Body of pancreas (tissue), 4 donors: ENCODE data around the gene TNFRSF8. TPM values are rescaled to one million over a fixed set of nuclear protein-coding genes. Genes with fewer than 3 reads are reported as not detected.

ENCODE experiments used
- ATAC-seq: fragments of 150-250 bp; one replicate; pipeline ENCODE4 v1.9.1; 2016
- DNase-seq, 4 donors: peaks; one replicate each; pipeline ENCODE4 v3.0.0-alpha.2; 2019
- H3K27ac ChIP-seq, 4 donors: fragments of 200-600 bp; sonication (generic); 1 replicate in 3 of 4; 2 replicates in 1 of 4; pipeline versions ENCODE4 v1.5.1 to v1.6.1; 2016 to 2019; ENCODE audit warnings: mild to moderate bottlenecking in 1 of 4, mixed read lengths in 1 of 4, moderate library complexity in 1 of 4
- H3K27me3 ChIP-seq, 2 donors: fragments of 200-600 bp; sonication (generic); one replicate each; pipeline ENCODE4 v1.6.0; 2016; ENCODE audit warnings: mild to moderate bottlenecking in 1 of 2
- H3K36me3 ChIP-seq, 2 donors: fragments of 200-600 bp; sonication (generic); replicated peaks in 1 of 2; 2 replicates each; pipeline ENCODE4 v1.5.1; 2016; ENCODE audit warnings: low read depth in 2 of 2; ENCODE audit not compliant: insufficient read depth in 1 of 2
- H3K4me1 ChIP-seq: fragments of 200-600 bp; sonication (generic); one replicate; pipeline ENCODE4 v1.6.0; 2016
- H3K4me3 ChIP-seq, 2 donors: fragments of 200-600 bp; sonication (generic); 1 replicate in 1 of 2; 2 replicates in 1 of 2; pipeline ENCODE4 v1.5.1; 2016 to 2019
- H3K9me3 ChIP-seq, 3 donors: fragments of 200-600 bp; sonication (generic); 1 replicate in 2 of 3; 2 replicates in 1 of 3; pipeline ENCODE4 v1.5.1; 2016
- POLR2A ChIP-seq, 3 donors: fragments of 450-650 bp; IDR thresholded peaks; one replicate each; pipeline ENCODE4 v1.6.1; 2016; ENCODE audit warnings: antibody characterized with exemption in 3 of 3, mild to moderate bottlenecking in 2 of 3
- WGBS, 2 donors: methylation state at CpG; one replicate each; pipeline ENCODE4 v1.1.5; 2017; 5-methylcytosine and 5-hydroxymethylcytosine counted together
- intact Hi-C: fragments of 100-400 bp; cut with DNase I; formaldehyde crosslinking; loops from one replicate; pipeline ENCODE4 v1.15.1; 2023
- total RNA-seq, 2 donors: library from RNA; depleted of rRNA; stranded (reverse); fragments of >200 nt; gene quantifications; one replicate each; pipeline ENCODE4 v1.1.0, GENCODE V29; 2016
- TF ChIP-seq, protein P1 (sequence below), 7 experiments: fragments of 450-650 bp in 4 of 7; fragments of 200-600 bp in 3 of 7; sonication (generic) in 3 of 7; IDR thresholded peaks; one replicate each; pipeline ENCODE4 v1.5.1; 2016 to 2019; ENCODE audit warnings: antibody characterized with exemption in 7 of 7

Gene TNFRSF8
- total RNA-seq, 2 donors from 2014 or later: not detected

DNA sequence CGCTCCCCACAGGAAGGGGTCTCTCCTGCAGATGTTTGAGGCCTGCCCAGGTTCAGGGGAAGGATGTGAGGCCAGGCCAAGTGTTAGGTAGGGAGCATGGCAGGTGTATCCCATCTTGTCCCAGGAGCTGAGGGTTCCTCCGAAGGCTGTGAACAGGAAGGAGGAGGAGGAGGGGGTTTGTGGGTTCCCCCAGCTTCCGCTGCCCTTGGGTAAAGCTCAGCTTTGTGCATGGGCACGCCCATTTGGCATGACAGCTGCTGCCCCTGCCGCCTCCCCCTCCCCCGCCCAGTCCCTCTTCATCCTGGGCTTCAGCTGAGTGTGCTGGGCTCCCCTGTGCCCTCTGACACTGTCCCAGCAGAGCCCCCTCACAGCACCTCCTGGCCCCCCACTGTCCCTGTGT, 25.5 kb downstream of the TNFRSF8 start:
- H3K27me3 ChIP-seq: no peaks in the 10 kb centered on the region
- H3K27ac ChIP-seq: no peak overlapping the region
- no peak for ATAC-seq
- no peak overlapping the region for H3K4me3 ChIP-seq
- H3K36me3 ChIP-seq: no peaks in the 10 kb centered on the region
- no peak for TF ChIP-seq POLR2A (IDR thresholded peaks at IDR 0.05)
- TF ChIP-seq, protein P1, sequence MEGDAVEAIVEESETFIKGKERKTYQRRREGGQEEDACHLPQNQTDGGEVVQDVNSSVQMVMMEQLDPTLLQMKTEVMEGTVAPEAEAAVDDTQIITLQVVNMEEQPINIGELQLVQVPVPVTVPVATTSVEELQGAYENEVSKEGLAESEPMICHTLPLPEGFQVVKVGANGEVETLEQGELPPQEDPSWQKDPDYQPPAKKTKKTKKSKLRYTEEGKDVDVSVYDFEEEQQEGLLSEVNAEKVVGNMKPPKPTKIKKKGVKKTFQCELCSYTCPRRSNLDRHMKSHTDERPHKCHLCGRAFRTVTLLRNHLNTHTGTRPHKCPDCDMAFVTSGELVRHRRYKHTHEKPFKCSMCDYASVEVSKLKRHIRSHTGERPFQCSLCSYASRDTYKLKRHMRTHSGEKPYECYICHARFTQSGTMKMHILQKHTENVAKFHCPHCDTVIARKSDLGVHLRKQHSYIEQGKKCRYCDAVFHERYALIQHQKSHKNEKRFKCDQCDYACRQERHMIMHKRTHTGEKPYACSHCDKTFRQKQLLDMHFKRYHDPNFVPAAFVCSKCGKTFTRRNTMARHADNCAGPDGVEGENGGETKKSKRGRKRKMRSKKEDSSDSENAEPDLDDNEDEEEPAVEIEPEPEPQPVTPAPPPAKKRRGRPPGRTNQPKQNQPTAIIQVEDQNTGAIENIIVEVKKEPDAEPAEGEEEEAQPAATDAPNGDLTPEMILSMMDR (IDR thresholded peaks at IDR 0.05): no peak
- H3K4me1 ChIP-seq: no peaks in the 10 kb centered on the region
- no peaks in the 10 kb centered on the region for H3K9me3 ChIP-seq
- intact Hi-C loops: no loop called here
- DNase-seq: no peak
- WGBS, 2 donors: 45 to 73% methylated on average over 3 to 5 of the region's 6 CpGs

DNA sequence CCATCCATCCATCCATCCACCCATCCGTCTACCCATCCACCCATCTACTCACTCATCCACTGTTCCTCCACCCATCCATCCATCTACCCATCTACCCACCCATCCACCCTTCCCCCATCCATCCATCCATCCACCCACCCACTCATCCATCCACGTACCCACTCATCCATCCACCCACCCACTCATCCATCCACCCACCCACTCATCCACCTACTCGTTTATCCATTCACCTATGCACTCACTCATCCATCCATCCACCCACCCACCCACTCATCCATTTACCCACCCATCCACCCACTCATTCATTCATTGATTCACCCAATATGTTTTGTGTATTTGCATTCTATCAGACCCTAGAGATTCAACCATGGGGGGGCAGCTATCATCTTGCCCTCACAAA, 27.2 kb downstream of the TNFRSF8 start:
- H3K27me3 ChIP-seq: no peaks in the 10 kb centered on the region
- no peak overlapping the region for H3K4me3 ChIP-seq
- H3K4me1 ChIP-seq: no peaks in the 10 kb centered on the region
- TF ChIP-seq POLR2A (IDR thresholded peaks at IDR 0.05): no peak
- TF ChIP-seq, protein P1 (IDR thresholded peaks at IDR 0.05): no peak
- no peak overlapping the region for H3K27ac ChIP-seq
- intact Hi-C loops: no loop called here
- 75 to 77% methylated on average over 3 of the region's 3 CpGs for WGBS, 2 donors
- ATAC-seq: no peak
- no peak for DNase-seq
- no peaks in the 10 kb centered on the region for H3K36me3 ChIP-seq
- no peaks in the 10 kb centered on the region for H3K9me3 ChIP-seq

DNA sequence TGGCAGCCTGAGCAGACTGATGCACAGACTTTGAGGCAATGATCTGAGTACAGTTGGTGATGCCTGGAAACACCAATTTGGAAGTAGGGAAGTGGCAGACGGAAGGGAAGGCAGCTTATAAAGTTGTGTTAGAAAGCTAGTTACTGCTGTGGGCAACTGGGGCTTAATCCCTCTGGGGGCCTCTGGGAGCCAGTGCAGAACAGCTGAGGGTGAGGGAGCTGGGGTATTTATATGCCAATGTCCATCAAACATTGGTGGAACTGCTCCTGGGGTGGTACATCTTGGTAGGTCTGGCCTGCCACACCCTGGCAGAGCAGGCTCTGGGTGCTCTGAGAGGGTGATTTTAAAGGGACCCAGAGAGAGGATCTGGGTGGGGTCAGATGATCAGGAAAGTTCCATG, 28.1 kb downstream of the TNFRSF8 start:
- Histone ChIP-seq H3K27me3 (no peaks in the 10 kb centered on the region), H3K27ac (no peak overlapping the region), H3K36me3 (no peaks in the 10 kb centered on the region), H3K4me3 (no peak overlapping the region), H3K9me3 (no peaks in the 10 kb centered on the region), H3K4me1 (no peaks in the 10 kb centered on the region)
- WGBS, 2 donors: 72 to 79% methylated on average over 1 of the region's 1 CpG
- no peak for ATAC-seq
- no peak for TF ChIP-seq POLR2A (IDR thresholded peaks at IDR 0.05)
- TF ChIP-seq, protein P1 (IDR thresholded peaks at IDR 0.05): no peak
- no peak for DNase-seq
- intact Hi-C loops: no loop called here

DNA sequence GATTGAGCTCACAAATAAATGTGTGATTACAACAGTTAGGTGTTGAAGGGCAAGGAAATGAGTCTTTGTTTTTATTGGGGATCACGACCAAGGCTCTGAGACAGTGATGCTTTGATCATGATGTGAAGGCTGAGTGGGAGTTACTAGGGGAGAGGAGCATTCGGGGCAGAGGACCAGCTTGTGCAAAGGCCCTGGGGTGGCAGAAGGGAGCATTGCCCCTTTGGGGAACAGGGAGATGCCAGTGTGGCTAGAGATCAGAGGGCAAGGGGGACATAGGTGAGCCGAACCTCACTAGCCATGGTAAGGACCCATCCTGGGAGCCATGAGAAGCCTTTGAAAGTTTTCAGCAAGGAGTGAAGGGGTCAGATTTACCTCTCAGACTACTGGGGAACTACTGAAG, 31.1 kb downstream of the TNFRSF8 start:
- intact Hi-C loops: no loop called here
- Histone ChIP-seq H3K27ac (no peak overlapping the region), H3K4me1 (no peaks in the 10 kb centered on the region), H3K36me3 (no peaks in the 10 kb centered on the region), H3K4me3 (no peak overlapping the region), H3K9me3 (no peaks in the 10 kb centered on the region), H3K27me3 (no peaks in the 10 kb centered on the region)
- ATAC-seq: no peak
- 74 to 76% methylated on average over 3 of the region's 3 CpGs for WGBS, 2 donors
- no peak for DNase-seq
- TF ChIP-seq, protein P1 (IDR thresholded peaks at IDR 0.05): no peak
- TF ChIP-seq POLR2A (IDR thresholded peaks at IDR 0.05): no peak

DNA sequence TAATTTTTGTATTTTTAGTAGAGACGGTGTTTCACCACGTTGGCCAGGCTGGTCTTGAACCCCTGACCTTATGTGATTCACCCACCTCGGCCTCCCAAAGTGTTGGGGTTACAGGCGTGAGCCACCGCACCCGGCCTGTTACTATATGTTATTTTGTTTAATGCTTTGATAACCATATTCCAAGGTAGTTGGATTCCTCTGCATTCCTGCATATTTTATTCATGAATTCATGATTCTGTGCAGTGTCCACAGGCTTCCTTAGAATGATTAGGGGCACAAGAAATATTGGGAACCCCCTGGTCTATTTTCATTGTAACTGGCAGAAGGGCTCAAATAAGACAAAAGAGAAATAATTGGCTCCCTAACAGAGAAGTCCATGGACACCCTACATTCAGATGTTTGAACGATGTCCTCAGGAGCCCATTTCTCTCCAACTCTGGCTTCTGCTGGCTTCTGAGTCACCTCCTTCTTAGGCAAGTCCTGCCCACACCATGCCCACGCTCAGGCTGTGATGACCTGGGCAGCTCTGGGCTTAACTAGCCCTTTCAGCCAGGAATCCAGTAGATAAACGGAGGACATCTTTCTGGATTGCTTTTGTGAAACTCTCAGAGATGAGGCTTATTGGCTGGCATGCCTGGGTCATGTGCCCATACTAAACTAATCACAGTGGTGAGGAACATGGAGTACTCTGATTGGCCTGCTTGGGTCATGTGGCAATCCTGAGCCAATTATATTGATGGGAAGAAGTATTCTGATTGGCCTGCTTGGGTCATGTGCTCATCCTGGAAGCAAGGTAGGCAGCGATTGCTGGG, 32.6 kb downstream of the TNFRSF8 start:
- H3K9me3 ChIP-seq: no peaks in the 10 kb centered on the region
- intact Hi-C loops: no loop called here
- H3K27me3 ChIP-seq: no peaks in the 10 kb centered on the region
- H3K4me3 ChIP-seq: no peak overlapping the region
- DNase-seq (no peak), ATAC-seq (no peak)
- no peaks in the 10 kb centered on the region for H3K4me1 ChIP-seq
- no peak for TF ChIP-seq POLR2A (IDR thresholded peaks at IDR 0.05)
- TF ChIP-seq, protein P1 (IDR thresholded peaks at IDR 0.05): no peak
- H3K27ac ChIP-seq: no peak overlapping the region
- 79 to 83% methylated on average over 10 of the region's 10 CpGs for WGBS, 2 donors
- H3K36me3 ChIP-seq: no peaks in the 10 kb centered on the region
